ENCODE results near the gene BMS1.

DNA sequence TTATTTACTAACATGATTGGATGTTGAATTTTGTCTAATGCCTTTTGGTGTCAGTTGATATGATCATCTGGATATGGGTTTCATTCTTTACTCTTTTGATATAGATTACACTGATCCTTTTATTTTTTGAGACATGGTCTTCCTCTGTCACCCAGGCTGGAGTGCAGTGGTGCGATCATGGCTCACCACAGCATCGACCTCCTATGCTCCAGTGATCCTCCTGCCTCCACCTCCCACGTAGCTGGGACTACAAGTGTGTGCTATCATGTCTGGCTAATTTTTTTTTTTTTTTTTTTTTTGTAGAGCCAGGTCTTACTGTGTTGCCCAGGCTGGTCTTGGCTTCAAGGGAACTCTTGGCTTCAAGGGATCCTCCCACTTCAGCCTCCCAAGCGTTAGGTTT is 27.1 kb downstream of the BMS1 start:
- no peak for TF ChIP-seq POLR2AphosphoS5 (IDR thresholded peaks at IDR 0.05; ENCODE audit: low read depth, low read length)
- TF ChIP-seq SIN3A (IDR thresholded peaks at IDR 0.05; ENCODE audit: borderline replicate concordance, insufficient read depth, low read length) = no peak
- no peak for TF ChIP-seq TAF1 (IDR thresholded peaks at IDR 0.05; ENCODE audit: borderline replicate concordance, insufficient read depth, low read length)
- TF ChIP-seq REST (IDR thresholded peaks at IDR 0.05; ENCODE audit: insufficient read depth in 1 of 2, low read depth in 2 of 2, low read length in 2 of 2) = no peak
- no peak for TF ChIP-seq FOXP2 (optimal IDR thresholded peaks at IDR 0.05; ENCODE audit: borderline replicate concordance, extremely low read depth, extremely low read length, insufficient read depth)

Data from PFSK-1 (cell line).